Prostate gland (tissue), 2 donors: ENCODE data around the gene ST6GAL1.

Experiments used
- POLR2AphosphoS5 ChIP-seq: sonication (generic); formaldehyde crosslinking; IDR thresholded peaks from one replicate; pipeline ENCODE4 v1.6.1; 2017; ENCODE audit warnings: antibody characterized with exemption
- TF ChIP-seq, protein P1 (sequence below), 4 experiments: fragments of 200-600 bp in 2 of 4; fragments of 450-650 bp in 2 of 4; sonication (generic) in 2 of 4; IDR thresholded peaks; 1 replicate in 3 of 4; 2 replicates in 1 of 4; pipeline ENCODE4 v1.5.1; 2016 to 2019; ENCODE audit warnings: antibody characterized with exemption in 4 of 4, mild to moderate bottlenecking in 2 of 4, moderate library complexity in 2 of 4

- peak; percentile 50 for TF ChIP-seq POLR2AphosphoS5
- TF ChIP-seq, protein P1, sequence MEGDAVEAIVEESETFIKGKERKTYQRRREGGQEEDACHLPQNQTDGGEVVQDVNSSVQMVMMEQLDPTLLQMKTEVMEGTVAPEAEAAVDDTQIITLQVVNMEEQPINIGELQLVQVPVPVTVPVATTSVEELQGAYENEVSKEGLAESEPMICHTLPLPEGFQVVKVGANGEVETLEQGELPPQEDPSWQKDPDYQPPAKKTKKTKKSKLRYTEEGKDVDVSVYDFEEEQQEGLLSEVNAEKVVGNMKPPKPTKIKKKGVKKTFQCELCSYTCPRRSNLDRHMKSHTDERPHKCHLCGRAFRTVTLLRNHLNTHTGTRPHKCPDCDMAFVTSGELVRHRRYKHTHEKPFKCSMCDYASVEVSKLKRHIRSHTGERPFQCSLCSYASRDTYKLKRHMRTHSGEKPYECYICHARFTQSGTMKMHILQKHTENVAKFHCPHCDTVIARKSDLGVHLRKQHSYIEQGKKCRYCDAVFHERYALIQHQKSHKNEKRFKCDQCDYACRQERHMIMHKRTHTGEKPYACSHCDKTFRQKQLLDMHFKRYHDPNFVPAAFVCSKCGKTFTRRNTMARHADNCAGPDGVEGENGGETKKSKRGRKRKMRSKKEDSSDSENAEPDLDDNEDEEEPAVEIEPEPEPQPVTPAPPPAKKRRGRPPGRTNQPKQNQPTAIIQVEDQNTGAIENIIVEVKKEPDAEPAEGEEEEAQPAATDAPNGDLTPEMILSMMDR (IDR thresholded peaks at IDR 0.05) = peak in 2 of 4 experiments; percentile 17 to 54
These were observed 133.2 kb downstream of the ST6GAL1 start for GRCh38 chr3:187063286-187064121.
